Measurements from ENCODE around the gene RUBCNL.

GRCh38 chr13:46293436-46293835, 93.6 kb downstream of the RUBCNL start:
- TF ChIP-seq EZH2 (IDR thresholded peaks at IDR 0.05), result no peak
- TF ChIP-seq POLR2AphosphoS5 (IDR thresholded peaks at IDR 0.05; ENCODE audit: borderline replicate concordance, low read depth, low read length), result no peak
